Fibroblast of mammary gland (primary cell): ENCODE results near the gene SIK2.
"Not testable (repeated sequence)": the region's sequence is repeated elsewhere in the genome, so short reads cannot be mapped to it uniquely, and the experiment has no call there.

Source experiments
- DNase-seq: peaks from one replicate; pipeline ENCODE4 v3.0.0-alpha.2; 2010; ENCODE audit warnings: low read depth
- H3K4me3 ChIP-seq: 2 replicates; pipeline ENCODE4 v1.5.1; 2011; ENCODE audit warnings: low read depth, mild to moderate bottlenecking, low read length, moderate library complexity; ENCODE audit not compliant: control insufficient read depth
- TF ChIP-seq, protein P1 (sequence below): conservative IDR thresholded peaks from 2 replicates; pipeline ENCODE4 v1.5.1; 2011; ENCODE audit warnings: low read depth, low read length, inconsistent platforms; ENCODE audit not compliant: control insufficient read depth, insufficient read depth

The SIK2 gene

DNA sequence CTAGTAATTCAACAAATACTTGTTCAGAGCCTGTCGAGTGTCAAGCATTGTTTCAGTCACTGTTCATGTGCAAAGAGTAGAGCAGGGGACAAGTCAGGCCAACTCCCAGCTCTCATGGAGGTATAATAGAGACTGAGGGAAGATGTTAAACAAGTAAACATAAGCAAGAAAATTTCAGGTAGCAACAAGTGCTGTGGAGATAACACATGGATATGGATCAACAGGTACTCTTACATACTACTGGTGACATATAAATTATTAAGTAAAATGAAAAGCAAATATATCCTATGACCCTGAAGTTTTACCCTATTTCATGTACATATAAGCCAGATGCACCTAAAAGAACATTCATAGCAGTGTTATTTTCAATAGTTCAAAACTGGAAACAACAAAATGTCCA lies 42.7 kb downstream of the SIK2 start:
- no peak for DNase-seq
- TF ChIP-seq, protein P1, sequence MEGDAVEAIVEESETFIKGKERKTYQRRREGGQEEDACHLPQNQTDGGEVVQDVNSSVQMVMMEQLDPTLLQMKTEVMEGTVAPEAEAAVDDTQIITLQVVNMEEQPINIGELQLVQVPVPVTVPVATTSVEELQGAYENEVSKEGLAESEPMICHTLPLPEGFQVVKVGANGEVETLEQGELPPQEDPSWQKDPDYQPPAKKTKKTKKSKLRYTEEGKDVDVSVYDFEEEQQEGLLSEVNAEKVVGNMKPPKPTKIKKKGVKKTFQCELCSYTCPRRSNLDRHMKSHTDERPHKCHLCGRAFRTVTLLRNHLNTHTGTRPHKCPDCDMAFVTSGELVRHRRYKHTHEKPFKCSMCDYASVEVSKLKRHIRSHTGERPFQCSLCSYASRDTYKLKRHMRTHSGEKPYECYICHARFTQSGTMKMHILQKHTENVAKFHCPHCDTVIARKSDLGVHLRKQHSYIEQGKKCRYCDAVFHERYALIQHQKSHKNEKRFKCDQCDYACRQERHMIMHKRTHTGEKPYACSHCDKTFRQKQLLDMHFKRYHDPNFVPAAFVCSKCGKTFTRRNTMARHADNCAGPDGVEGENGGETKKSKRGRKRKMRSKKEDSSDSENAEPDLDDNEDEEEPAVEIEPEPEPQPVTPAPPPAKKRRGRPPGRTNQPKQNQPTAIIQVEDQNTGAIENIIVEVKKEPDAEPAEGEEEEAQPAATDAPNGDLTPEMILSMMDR: no peak

DNA sequence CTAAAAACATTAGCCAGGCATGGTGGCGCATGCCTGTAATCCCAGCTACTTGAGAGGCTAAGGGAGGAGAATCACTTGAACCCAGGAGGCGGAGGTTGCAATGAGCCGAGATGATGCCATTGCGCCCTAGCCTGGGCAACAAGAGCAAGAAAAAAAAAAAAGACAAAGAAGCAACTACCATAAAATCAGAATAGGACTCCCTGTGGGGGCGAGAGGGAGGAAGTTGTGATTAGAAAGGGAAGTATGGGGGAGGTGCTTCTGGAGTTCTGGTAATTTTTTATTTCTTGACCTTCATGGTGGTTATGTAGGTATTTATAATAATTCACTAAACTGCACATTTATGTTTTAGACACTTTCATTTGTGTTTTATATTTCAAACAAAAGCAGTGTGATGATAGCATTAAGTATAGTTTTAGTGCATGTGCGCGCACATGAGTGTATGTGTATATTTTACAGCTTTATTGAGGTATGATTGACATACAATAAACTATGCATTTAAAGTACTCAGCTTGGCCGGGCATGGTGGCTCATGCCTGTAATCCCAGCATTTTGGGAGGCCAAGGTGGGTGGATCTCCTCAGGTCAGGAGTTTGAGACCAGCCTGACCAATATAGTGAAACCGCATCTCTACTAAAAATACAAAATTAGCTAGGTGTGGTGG lies 43.5 kb downstream of the SIK2 start:
- TF ChIP-seq, protein P1: no peak
- DNase-seq: no peak

More for the DNA sequence above, 42.7 kb downstream of the SIK2 start:
- H3K4me3 ChIP-seq: no peak overlapping the region

GRCh38 chr11:111651336-111651735 lies 49.1 kb downstream of the SIK2 start:
- H3K4me3 ChIP-seq, DNase-seq: not testable (repeated sequence)

More for the DNA sequence above, 43.5 kb downstream of the SIK2 start:
- H3K4me3 ChIP-seq: no peak overlapping the region

DNA sequence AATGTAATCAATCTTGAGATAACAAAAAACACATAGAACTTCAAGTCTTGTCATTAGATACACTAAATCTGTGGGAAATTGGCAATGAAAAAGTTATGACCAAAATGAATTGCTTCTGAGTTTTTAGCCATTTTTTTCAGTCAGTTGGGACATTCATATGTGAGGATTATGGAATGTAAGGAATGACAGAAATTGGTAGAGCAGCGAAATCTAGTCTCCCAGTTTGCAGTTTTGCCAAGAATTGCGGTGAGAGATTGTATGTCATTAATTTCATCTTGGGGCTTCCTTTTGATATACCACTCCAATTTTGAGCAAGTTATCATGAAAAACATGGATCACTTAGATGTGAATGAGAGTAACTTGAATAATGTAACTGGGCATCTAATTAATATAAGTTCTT lies 49.9 kb downstream of the SIK2 start:
- TF ChIP-seq, protein P1: no peak
- no peak for DNase-seq
- H3K4me3 ChIP-seq: no peak overlapping the region

DNA sequence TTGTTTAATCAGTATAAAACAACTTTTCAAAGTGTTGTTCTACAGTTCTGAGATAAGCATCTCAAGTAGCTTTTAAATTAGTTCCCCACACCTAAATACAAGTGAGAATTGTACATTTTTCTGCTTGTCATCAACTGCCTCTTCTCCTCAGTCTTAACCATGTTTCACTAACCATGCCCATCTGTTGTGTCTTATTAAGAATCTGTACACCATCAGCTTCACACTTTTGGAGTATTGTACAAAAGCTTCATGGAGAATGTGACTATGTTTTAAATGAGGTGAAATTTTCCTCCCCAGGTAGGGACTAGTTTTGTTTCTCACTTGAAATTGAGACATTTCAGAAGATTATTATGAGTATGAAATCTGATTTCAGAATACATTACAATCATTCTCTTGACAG lies 52.4 kb downstream of the SIK2 start:
- no peak overlapping the region for H3K4me3 ChIP-seq
- TF ChIP-seq, protein P1: no peak

DNA sequence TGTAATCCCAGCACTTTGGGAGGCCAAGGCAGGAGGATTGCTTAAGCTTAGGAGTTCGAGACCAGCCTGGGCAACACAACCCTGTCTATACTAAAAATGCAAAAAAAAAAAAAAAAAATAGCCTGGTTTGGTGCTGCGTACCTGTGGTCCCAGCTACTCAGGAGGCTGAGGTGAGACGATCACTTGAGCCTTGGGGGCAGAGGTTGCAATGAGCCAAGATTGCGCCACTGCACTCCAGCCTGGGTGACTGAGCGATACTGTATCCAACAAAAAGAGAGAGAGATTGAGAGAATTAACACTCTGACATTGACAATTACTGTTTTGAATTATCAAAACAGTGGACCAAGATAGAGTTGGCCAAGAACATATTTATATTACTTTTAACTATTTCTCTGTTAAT lies 53.7 kb downstream of the SIK2 start:
- TF ChIP-seq, protein P1: no peak
- DNase-seq: no peak
- H3K4me3 ChIP-seq: no peak overlapping the region

More for the DNA sequence above, 52.4 kb downstream of the SIK2 start:
- DNase-seq: no peak

DNA sequence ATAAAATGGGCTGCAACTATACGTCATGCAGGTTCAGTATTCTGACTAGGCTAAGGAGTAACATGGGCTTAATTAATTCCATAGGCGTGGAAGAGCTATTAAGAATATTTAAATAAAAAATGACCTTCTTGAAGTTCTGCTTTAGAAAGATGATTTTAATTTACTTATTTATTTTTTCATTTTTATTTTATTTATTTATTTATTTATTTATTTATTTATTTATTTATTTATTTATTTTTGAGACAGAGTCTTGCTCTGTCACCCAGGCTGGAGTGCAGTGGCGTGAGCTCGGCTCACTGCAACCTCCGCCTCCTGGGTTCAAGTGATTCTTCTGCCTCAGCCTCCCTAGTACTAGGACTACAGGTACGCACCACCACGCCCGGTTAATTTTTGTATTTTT lies 55.7 kb downstream of the SIK2 start:
- not testable (repeated sequence) for DNase-seq, H3K4me3 ChIP-seq

- not testable (repeated sequence) for H3K4me3 ChIP-seq, DNase-seq
These were observed 56.2 kb downstream of the SIK2 start for GRCh38 chr11:111658493-111658892.
